ENCODE measurements around the gene DNAJC27. TPM values are rescaled to one million over a fixed set of nuclear protein-coding genes. Genes with fewer than 3 reads are reported as not detected.

DNAJC27 gene
- total RNA-seq, 3 donors from 2014 or later (not counting 1 experiment from before 2014, with no cell fraction given) = 14.1 to 19.7 (median 16.6) TPM

GRCh38 chr2:24920098-24920808 lies 51.5 kb downstream of the DNAJC27 start, which contains the start of gene ADCY3:
ADCY3 (minus strand) TSS chr2:24920237; CDS start chr2:24918987, 1,250 bp downstream.
- H3K4me3 Mint-ChIP-seq = peak within 1 kb of the TSS; percentile 85
- no peaks in the 10 kb centered on the region for H3K27me3 ChIP-seq (ENCODE audit: control insufficient read depth, insufficient read depth, low read length)
- no peaks in the 10 kb centered on the region for H3K9me3 Mint-ChIP-seq
- H3K4me1 ChIP-seq (ENCODE audit: control insufficient read depth, insufficient read depth, low read length) = peaks cover 34% of the 10 kb centered on the region
- DNase-seq = peak; percentile 41 to 78
- no peaks in the 10 kb centered on the region for H3K36me3 ChIP-seq (ENCODE audit: control insufficient read depth, insufficient read depth, low read length)
- peak within 1 kb of the TSS; percentile 34 for H3K4me3 ChIP-seq (ENCODE audit: low read length)
- no peak for TF ChIP-seq CTCF (IDR thresholded peaks at IDR 0.05)
- peaks cover 6 to 8% of the 10 kb centered on the region in 2 donors for H3K27me3 Mint-ChIP-seq (ENCODE audit: low read depth in 2 of 2)
- H3K36me3 Mint-ChIP-seq = no peaks in the 10 kb centered on the region
- under 1% methylated on average over 103 of the region's 103 CpGs for WGBS (ENCODE audit: insufficient coverage)
- peaks cover 25 to 36% of the 10 kb centered on the region in 2 donors for H3K4me1 Mint-ChIP-seq
- no peaks in the 10 kb centered on the region for H3K9me3 ChIP-seq (ENCODE audit: control insufficient read depth, insufficient read depth, low read length)
- peak within 1 kb of the TSS; percentile 58 to 63 for H3K27ac Mint-ChIP-seq
- no peak within 1 kb of the TSS for H3K27ac ChIP-seq (ENCODE audit: low read length)
- ATAC-seq = peak; percentile 69 to 72 (median 71)
- intact Hi-C loops (cut with micrococcal nuclease) = no loop called here

- under 1% methylated on average over 76 of the region's 76 CpGs for WGBS (ENCODE audit: insufficient coverage)
- Histone ChIP-seq H3K36me3 (ENCODE audit: control insufficient read depth, insufficient read depth, low read length) (no peaks in the 10 kb centered on the region), H3K9me3 (ENCODE audit: control insufficient read depth, insufficient read depth, low read length) (no peaks in the 10 kb centered on the region), H3K27me3 (ENCODE audit: control insufficient read depth, insufficient read depth, low read length) (no peaks in the 10 kb centered on the region), H3K4me1 (ENCODE audit: control insufficient read depth, insufficient read depth, low read length) (peaks cover 34% of the 10 kb centered on the region), H3K27ac (ENCODE audit: low read length) (no peak overlapping the region), H3K4me3 (ENCODE audit: low read length) (peak overlapping the region; percentile 31)
- Mint-ChIP-seq H3K4me3 (peak overlapping the region; percentile 85), H3K4me1 (peaks cover 25 to 36% of the 10 kb centered on the region in 2 donors), H3K9me3 (no peaks in the 10 kb centered on the region), H3K27me3 (ENCODE audit: low read depth in 2 of 2) (peaks cover 6 to 8% of the 10 kb centered on the region in 2 donors), H3K36me3 (no peaks in the 10 kb centered on the region), H3K27ac (peak overlapping the region; percentile 52 to 63)
- intact Hi-C loops (cut with micrococcal nuclease) = no loop called here
- peak in 2 of 3 donors; percentile 5 to 19 for ATAC-seq
- peak in 1 of 2 donors; percentile 39 for DNase-seq
- no peak for TF ChIP-seq CTCF (IDR thresholded peaks at IDR 0.05)
These were observed 52.2 kb downstream of the DNAJC27 start for GRCh38 chr2:24919506-24920097.

GRCh38 chr2:24919037-24919505 lies 52.7 kb downstream of the DNAJC27 start:
- Histone ChIP-seq H3K27ac (ENCODE audit: low read length) (no peak overlapping the region), H3K4me3 (ENCODE audit: low read length) (peak overlapping the region; percentile 31), H3K4me1 (ENCODE audit: control insufficient read depth, insufficient read depth, low read length) (peaks cover 34% of the 10 kb centered on the region), H3K27me3 (ENCODE audit: control insufficient read depth, insufficient read depth, low read length) (no peaks in the 10 kb centered on the region), H3K9me3 (ENCODE audit: control insufficient read depth, insufficient read depth, low read length) (no peaks in the 10 kb centered on the region), H3K36me3 (ENCODE audit: control insufficient read depth, insufficient read depth, low read length) (no peaks in the 10 kb centered on the region)
- Mint-ChIP-seq H3K36me3 (no peaks in the 10 kb centered on the region), H3K27ac (peak overlapping the region; percentile 52 to 63), H3K27me3 (ENCODE audit: low read depth in 2 of 2) (peaks cover 6 to 8% of the 10 kb centered on the region in 2 donors), H3K4me3 (peak overlapping the region; percentile 85), H3K9me3 (no peaks in the 10 kb centered on the region), H3K4me1 (peaks cover 25 to 36% of the 10 kb centered on the region in 2 donors)
- 21% methylated on average over 13 of the region's 13 CpGs for WGBS (ENCODE audit: insufficient coverage)
- DNase-seq (peak; percentile 45 to 78), ATAC-seq (peak; percentile 41 to 53 (median 53))
- intact Hi-C loops (cut with micrococcal nuclease) = no loop called here
- no peak for TF ChIP-seq CTCF (IDR thresholded peaks at IDR 0.05)

All from natural killer cell (primary cell).